ENCODE data around the gene HNRNPLL. TPM values are rescaled to one million over a fixed set of nuclear protein-coding genes. Genes with fewer than 3 reads are reported as not detected.

HNRNPLL gene
- total RNA-seq, 1 donor from 2014 or later, result 122 TPM

DNA sequence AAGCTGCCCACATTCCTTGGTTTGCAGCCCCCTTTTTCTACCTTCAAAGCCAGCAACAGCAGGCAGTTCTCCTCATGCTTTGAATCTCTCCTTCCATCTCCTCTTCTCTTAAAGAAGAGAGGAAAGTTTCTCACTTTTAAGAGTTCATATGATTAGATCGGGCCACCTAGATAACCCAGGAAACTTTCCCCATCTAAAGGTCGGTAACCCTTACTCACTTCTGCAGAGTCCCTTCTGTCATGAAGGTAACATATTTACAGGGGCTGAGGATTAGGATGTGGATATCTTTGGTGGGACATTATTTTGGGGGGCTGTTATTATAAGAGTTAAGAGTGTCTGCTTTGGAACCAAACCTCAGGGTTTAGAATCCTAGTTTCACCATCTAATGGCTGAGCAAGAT lies 51.0 kb downstream of the HNRNPLL start:
- Mint-ChIP-seq H3K27me3 (no peaks in the 10 kb centered on the region), H3K36me3 (ENCODE audit: insufficient read depth) (peaks cover 17% of the 10 kb centered on the region), H3K4me1 (ENCODE audit: low read depth) (no peaks in the 10 kb centered on the region), H3K27ac (no peak overlapping the region), H3K9me3 (ENCODE audit: low read depth) (no peaks in the 10 kb centered on the region), H3K4me3 (ENCODE audit: low read depth) (no peak overlapping the region)
- no peak for TF ChIP-seq CTCF (IDR thresholded peaks at IDR 0.05; ENCODE audit: unreplicated experiment)
- DNase-seq (ENCODE audit: low spot score, unreplicated experiment), result no peak

DNA sequence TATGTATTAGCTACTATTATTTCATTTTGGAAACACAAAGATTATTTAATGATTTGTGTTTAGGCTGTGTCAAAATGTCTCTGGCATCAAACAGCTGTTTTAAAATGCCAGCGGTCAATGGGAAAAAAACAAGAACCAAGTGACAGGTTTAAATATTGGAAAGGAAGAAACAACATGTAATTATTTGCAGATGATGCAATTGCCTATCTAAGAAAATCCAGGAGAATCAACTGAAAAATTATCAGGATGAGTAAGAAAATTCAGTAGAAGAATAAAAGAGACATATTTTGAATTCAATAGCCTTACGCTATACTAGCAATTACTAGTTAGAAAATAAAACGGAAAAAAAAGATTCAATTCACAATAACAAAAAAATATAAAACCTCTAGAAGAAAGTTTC lies 51.6 kb downstream of the HNRNPLL start:
- no peak overlapping the region for H3K4me3 Mint-ChIP-seq (ENCODE audit: low read depth)
- no peaks in the 10 kb centered on the region for H3K9me3 Mint-ChIP-seq (ENCODE audit: low read depth)
- no peak for DNase-seq (ENCODE audit: low spot score, unreplicated experiment)
- H3K27me3 Mint-ChIP-seq, result no peaks in the 10 kb centered on the region
- peaks cover 17% of the 10 kb centered on the region for H3K36me3 Mint-ChIP-seq (ENCODE audit: insufficient read depth)
- H3K4me1 Mint-ChIP-seq (ENCODE audit: low read depth), result no peaks in the 10 kb centered on the region
- no peak overlapping the region for H3K27ac Mint-ChIP-seq
- no peak for TF ChIP-seq CTCF (IDR thresholded peaks at IDR 0.05; ENCODE audit: unreplicated experiment)

DNA sequence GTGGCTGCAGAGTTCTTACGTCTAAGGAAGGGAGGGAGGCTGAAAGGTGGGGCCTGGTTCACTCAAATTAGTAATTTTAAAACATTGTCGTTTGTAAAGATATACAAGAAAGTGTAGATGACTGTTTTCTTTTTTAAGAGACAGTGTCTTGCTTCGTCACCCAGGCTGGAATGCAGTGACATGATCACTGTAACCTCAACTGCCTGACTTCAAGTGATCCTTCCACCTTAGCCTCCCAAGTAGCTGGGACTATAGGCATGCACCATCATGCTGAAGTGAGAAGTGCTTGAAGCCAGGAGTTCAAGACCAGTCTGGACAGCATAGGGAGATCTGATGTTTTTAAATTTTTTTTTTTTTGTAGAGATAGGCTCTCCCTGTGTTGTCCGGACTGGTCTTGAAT lies 52.9 kb downstream of the HNRNPLL start:
- TF ChIP-seq CTCF (IDR thresholded peaks at IDR 0.05; ENCODE audit: unreplicated experiment), result no peak
- Mint-ChIP-seq H3K9me3 (ENCODE audit: low read depth) (no peaks in the 10 kb centered on the region), H3K27ac (no peak overlapping the region), H3K4me3 (ENCODE audit: low read depth) (no peak overlapping the region), H3K27me3 (no peaks in the 10 kb centered on the region), H3K36me3 (ENCODE audit: insufficient read depth) (peaks cover 17% of the 10 kb centered on the region), H3K4me1 (ENCODE audit: low read depth) (no peaks in the 10 kb centered on the region)
- no peak for DNase-seq (ENCODE audit: low spot score, unreplicated experiment)

DNA sequence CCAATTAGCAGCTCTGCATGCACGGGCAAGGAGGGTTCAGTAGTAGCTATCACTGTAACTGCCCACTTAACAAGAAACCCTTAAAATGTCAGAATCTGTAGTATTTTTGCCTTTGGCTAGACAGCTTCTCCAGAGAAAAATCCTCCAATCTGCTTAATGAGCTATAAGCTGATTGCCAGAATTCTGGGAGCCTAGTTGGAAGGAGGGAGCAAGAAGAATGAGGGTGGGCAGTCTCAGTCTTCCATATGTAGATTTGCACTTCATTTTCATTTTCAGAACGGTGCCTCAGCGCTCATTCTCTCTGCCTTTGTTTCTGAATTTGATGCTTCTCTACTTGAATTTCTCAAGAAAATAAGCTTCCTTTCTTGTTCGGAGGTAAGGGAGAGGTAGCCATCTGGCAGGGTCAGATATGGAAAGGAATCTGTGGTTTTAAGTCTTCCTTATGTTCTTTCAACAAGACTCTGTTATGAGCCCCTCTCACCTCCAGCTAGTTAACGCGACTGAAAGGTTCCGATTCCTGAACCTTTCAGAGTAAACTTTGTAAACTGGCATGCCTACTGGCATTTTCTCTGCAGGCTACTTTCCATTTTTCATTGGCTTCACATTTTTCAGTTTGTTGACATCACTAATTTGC lies 53.5 kb downstream of the HNRNPLL start:
- Mint-ChIP-seq H3K27me3 (no peaks in the 10 kb centered on the region), H3K4me3 (ENCODE audit: low read depth) (no peak overlapping the region), H3K27ac (no peak overlapping the region), H3K4me1 (ENCODE audit: low read depth) (no peaks in the 10 kb centered on the region), H3K9me3 (ENCODE audit: low read depth) (no peaks in the 10 kb centered on the region), H3K36me3 (ENCODE audit: insufficient read depth) (peaks cover 14% of the 10 kb centered on the region)
- no peak for TF ChIP-seq CTCF (IDR thresholded peaks at IDR 0.05; ENCODE audit: unreplicated experiment)
- DNase-seq (ENCODE audit: low spot score, unreplicated experiment), result no peak

DNA sequence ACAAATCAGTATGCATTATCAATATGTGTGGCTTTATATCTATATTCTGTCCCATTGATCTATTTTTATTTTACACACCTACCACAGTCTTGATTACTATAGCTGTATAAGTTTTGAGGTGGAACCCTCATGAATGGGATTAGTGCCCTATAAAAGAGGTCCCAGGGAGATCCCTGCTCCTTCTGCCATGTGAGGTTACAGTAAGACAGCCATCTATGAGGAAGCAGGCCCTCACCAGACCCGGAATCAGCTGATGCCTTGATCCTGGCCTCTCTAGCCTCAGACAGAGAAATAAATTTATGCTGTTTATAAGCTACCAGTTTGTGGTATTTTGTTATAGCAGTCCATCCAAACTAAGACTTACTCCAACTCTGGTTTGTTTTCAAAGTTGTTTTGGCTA lies 54.9 kb downstream of the HNRNPLL start:
- H3K27me3 Mint-ChIP-seq, result no peaks in the 10 kb centered on the region
- no peaks in the 10 kb centered on the region for H3K9me3 Mint-ChIP-seq (ENCODE audit: low read depth)
- no peak overlapping the region for H3K27ac Mint-ChIP-seq
- peaks cover 14% of the 10 kb centered on the region for H3K36me3 Mint-ChIP-seq (ENCODE audit: insufficient read depth)
- H3K4me3 Mint-ChIP-seq (ENCODE audit: low read depth), result no peak overlapping the region
- no peak for DNase-seq (ENCODE audit: low spot score, unreplicated experiment)
- no peak for TF ChIP-seq CTCF (IDR thresholded peaks at IDR 0.05; ENCODE audit: unreplicated experiment)
- peaks cover 3% of the 10 kb centered on the region for H3K4me1 Mint-ChIP-seq (ENCODE audit: low read depth)

Data from progenitor cell of endocrine pancreas (in vitro differentiated cells).